Rectal smooth muscle tissue (tissue), 1 donor: ENCODE measurements around the gene HPCAL1.

Source experiments
- H3K27ac ChIP-seq: one replicate; pipeline ENCODE4 v1.7.0; 2013; ENCODE audit warnings: low read depth, low read length, inconsistent platforms
- H3K27me3 ChIP-seq: one replicate; pipeline ENCODE4 v1.7.0; 2013; ENCODE audit warnings: low read length; ENCODE audit not compliant: control insufficient read depth, insufficient read depth
- H3K36me3 ChIP-seq: one replicate; pipeline ENCODE4 v1.7.0; 2013; ENCODE audit warnings: low read length; ENCODE audit not compliant: control insufficient read depth, insufficient read depth
- H3K4me1 ChIP-seq: one replicate; pipeline ENCODE4 v1.7.0; 2013; ENCODE audit warnings: low read length; ENCODE audit not compliant: control insufficient read depth, insufficient read depth
- H3K4me3 ChIP-seq: one replicate; pipeline ENCODE4 v1.7.0; 2013; ENCODE audit warnings: low read length
- H3K9ac ChIP-seq: one replicate; pipeline ENCODE4 v1.7.0; 2013; ENCODE audit warnings: low read length

Gene HPCAL1

GRCh38 chr2:10407841-10408648 is 105.3 kb downstream of the HPCAL1 start:
- Histone ChIP-seq H3K36me3 (no peaks in the 10 kb centered on the region), H3K4me1 (peaks cover 18% of the 10 kb centered on the region), H3K9ac (no peak overlapping the region), H3K27ac (no peak overlapping the region), H3K27me3 (no peaks in the 10 kb centered on the region), H3K4me3 (peak overlapping the region; percentile 19)

GRCh38 chr2:10408649-10409579 is 106.2 kb downstream of the HPCAL1 start:
- no peak overlapping the region for H3K27ac ChIP-seq
- peaks cover 22% of the 10 kb centered on the region for H3K4me1 ChIP-seq
- peak overlapping the region; percentile 19 for H3K4me3 ChIP-seq
- no peaks in the 10 kb centered on the region for H3K27me3 ChIP-seq
- H3K36me3 ChIP-seq = no peaks in the 10 kb centered on the region
- H3K9ac ChIP-seq = no peak overlapping the region

DNA sequence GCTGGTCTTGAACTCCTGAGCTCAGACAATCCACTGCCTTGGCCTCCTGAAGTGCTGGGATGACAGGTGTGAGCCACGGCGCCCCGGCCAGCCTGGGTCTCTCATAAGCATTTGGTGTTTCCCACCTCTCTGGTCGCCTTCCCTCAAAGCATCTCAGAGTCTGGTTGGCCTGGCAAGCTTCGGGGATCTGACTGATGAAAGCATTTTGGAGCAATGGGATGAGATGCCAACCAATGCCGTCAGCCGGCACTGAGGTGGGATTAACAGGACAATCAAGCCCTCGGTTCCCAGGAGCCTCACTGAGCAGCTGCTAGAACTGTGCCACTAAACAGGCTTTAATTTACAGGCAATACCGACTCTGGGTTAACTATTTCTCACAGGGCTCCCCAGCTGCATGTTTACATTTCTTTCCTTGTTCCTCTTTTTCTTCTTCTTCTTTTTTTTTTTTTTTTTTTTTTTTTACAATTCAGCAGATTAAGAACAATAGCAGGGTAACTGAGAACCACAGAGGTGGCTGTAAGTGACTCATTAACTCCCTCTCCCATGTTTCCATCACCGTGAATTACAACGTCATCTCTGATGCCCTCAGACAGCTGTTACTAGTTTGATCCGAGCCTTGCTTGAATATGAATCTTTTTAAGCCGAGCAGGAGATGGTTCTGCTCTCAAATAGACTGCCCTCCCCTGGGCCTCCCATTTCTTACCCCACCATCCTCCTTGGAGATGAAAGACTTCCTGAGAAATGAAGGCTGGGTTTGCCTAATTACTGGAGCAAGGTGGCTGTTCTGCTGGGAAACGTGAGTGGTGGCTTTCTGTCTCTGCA is 107.5 kb downstream of the HPCAL1 start:
- Histone ChIP-seq H3K36me3 (no peaks in the 10 kb centered on the region), H3K4me3 (no peak overlapping the region), H3K4me1 (peaks cover 21% of the 10 kb centered on the region), H3K27me3 (no peaks in the 10 kb centered on the region), H3K27ac (no peak overlapping the region), H3K9ac (no peak overlapping the region)

GRCh38 chr2:10410823-10411437 is 108.2 kb downstream of the HPCAL1 start:
- Histone ChIP-seq H3K27me3 (no peaks in the 10 kb centered on the region), H3K4me1 (peaks cover 16% of the 10 kb centered on the region), H3K36me3 (no peaks in the 10 kb centered on the region), H3K9ac (no peak overlapping the region), H3K4me3 (no peak overlapping the region), H3K27ac (no peak overlapping the region)

- Histone ChIP-seq H3K9ac (no peak overlapping the region), H3K27ac (no peak overlapping the region), H3K27me3 (no peaks in the 10 kb centered on the region), H3K4me3 (no peak overlapping the region), H3K4me1 (peaks cover 12% of the 10 kb centered on the region), H3K36me3 (no peaks in the 10 kb centered on the region)
Observed at GRCh38 chr2:10411557-10411956, 108.9 kb downstream of the HPCAL1 start.

- no peak overlapping the region for H3K9ac ChIP-seq
- peak overlapping the region; percentile 30 for H3K27ac ChIP-seq
- no peaks in the 10 kb centered on the region for H3K27me3 ChIP-seq
- H3K4me3 ChIP-seq = no peak overlapping the region
- peaks cover 12% of the 10 kb centered on the region for H3K4me1 ChIP-seq
- H3K36me3 ChIP-seq = no peaks in the 10 kb centered on the region
Observed at GRCh38 chr2:10412380-10412779, 109.7 kb downstream of the HPCAL1 start.

DNA sequence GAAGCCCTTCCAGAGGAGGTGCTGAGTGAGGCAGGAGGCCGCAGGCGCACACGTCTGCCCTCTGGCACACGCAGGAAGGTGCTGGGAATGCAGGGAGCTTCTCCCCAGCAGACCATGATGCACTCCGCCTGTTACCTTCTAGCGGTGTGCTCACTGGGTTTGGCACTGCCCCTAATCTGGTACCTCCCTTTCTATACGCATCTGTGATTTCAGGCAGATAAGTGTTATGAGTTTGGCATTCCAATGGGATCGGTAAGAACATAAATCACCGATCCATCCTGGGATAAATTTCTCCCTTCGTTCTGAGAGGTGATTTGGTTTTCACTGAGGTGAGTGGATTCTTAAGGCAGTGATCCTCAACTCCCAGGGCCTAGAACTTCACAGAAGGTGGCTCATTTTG is 110.8 kb downstream of the HPCAL1 start:
- Histone ChIP-seq H3K4me3 (no peak overlapping the region), H3K36me3 (no peaks in the 10 kb centered on the region), H3K27me3 (no peaks in the 10 kb centered on the region), H3K9ac (no peak overlapping the region), H3K27ac (peak overlapping the region; percentile 16), H3K4me1 (peaks cover 10% of the 10 kb centered on the region)

GRCh38 chr2:10413991-10414451 is 111.3 kb downstream of the HPCAL1 start:
- no peak overlapping the region for H3K4me3 ChIP-seq
- no peaks in the 10 kb centered on the region for H3K27me3 ChIP-seq
- H3K4me1 ChIP-seq = peaks cover 7% of the 10 kb centered on the region
- no peaks in the 10 kb centered on the region for H3K36me3 ChIP-seq
- no peak overlapping the region for H3K27ac ChIP-seq
- H3K9ac ChIP-seq = no peak overlapping the region

DNA sequence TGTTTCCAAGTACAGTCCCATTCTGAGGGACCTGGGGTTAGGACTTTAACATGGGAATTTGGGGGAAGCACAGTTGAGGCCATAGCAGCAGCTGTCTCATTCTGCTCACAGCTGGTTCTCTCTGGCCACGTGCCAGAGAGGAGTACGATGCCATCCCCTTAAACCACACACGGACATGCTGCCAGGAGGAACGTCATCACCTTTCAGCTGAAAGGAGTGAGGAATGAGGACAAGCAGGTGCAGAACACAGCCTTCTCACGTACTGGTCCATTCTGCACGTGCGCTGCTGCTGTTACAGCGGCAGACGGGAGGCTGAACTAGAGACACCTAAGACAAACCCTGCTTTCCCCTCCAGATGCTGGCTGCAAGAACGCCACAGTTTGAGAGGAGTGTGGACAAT is 111.9 kb downstream of the HPCAL1 start:
- peaks cover 7% of the 10 kb centered on the region for H3K4me1 ChIP-seq
- no peaks in the 10 kb centered on the region for H3K36me3 ChIP-seq
- no peak overlapping the region for H3K4me3 ChIP-seq
- H3K9ac ChIP-seq = no peak overlapping the region
- no peaks in the 10 kb centered on the region for H3K27me3 ChIP-seq
- no peak overlapping the region for H3K27ac ChIP-seq

DNA sequence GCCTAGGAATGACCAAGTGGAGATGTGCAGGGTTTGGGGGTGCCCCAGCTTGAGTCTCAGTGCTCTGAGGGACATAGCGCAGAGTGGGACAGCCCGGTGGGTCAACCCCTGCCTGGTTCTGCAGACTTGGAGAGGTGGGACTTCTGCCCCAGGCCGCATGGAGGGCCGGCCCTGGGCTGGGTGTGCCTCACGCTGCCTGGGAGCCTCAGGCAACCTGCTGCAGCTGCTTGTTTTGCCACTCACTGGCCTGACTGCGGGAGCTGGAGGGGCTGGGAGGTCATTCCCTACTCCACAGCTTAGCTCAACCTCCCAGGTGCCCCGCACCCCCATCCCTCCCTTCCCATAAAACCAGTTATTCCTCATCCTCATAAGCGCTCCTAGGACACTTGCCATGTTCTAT is 112.3 kb downstream of the HPCAL1 start:
- no peaks in the 10 kb centered on the region for H3K27me3 ChIP-seq
- H3K4me1 ChIP-seq = peaks cover 7% of the 10 kb centered on the region
- H3K27ac ChIP-seq = no peak overlapping the region
- no peak overlapping the region for H3K4me3 ChIP-seq
- H3K36me3 ChIP-seq = no peaks in the 10 kb centered on the region
- H3K9ac ChIP-seq = no peak overlapping the region

GRCh38 chr2:10415640-10416039 is 112.9 kb downstream of the HPCAL1 start:
- H3K4me3 ChIP-seq = no peak overlapping the region
- H3K27me3 ChIP-seq = no peaks in the 10 kb centered on the region
- H3K9ac ChIP-seq = no peak overlapping the region
- H3K36me3 ChIP-seq = peaks cover 3% of the 10 kb centered on the region
- no peak overlapping the region for H3K27ac ChIP-seq
- peaks cover 7% of the 10 kb centered on the region for H3K4me1 ChIP-seq
